Fibroblast of the aortic adventitia (primary cell): ENCODE results near the gene CLNK. TPM values are rescaled to one million over a fixed set of nuclear protein-coding genes. Genes with fewer than 3 reads are reported as not detected.
A peak's percentile ranks its signal among the peaks of the same experiment; 100 is the strongest.

Source experiments
- DNase-seq: peaks from one replicate; pipeline ENCODE4 v3.0.0-alpha.2; 2010; ENCODE audit warnings: low read depth
- H3K4me3 ChIP-seq: 2 replicates; pipeline ENCODE4 v1.5.1; 2011; ENCODE audit warnings: low read depth, mild to moderate bottlenecking, control low read depth, low read length, moderate library complexity
- CTCF ChIP-seq: IDR thresholded peaks from 2 replicates; pipeline ENCODE4 v1.5.1; 2011; ENCODE audit warnings: mild to moderate bottlenecking, low read length, control low read depth, inconsistent platforms; ENCODE audit not compliant: insufficient read depth
- total RNA-seq: library from RNA; depleted of rRNA; stranded (reverse); fragments of >200 nt; gene quantifications from 2 replicates; pipeline ENCODE4 v1.2.3, GENCODE V29; 2012; ENCODE audit warnings: low replicate concordance

Gene CLNK
- total RNA-seq, 1 donor, result not detected

- TF ChIP-seq CTCF, result no peak
- no peak for DNase-seq
- no peak overlapping the region for H3K4me3 ChIP-seq
Observed at GRCh38 chr4:10694151-10694827, 9.7 kb upstream of the CLNK start.

DNA sequence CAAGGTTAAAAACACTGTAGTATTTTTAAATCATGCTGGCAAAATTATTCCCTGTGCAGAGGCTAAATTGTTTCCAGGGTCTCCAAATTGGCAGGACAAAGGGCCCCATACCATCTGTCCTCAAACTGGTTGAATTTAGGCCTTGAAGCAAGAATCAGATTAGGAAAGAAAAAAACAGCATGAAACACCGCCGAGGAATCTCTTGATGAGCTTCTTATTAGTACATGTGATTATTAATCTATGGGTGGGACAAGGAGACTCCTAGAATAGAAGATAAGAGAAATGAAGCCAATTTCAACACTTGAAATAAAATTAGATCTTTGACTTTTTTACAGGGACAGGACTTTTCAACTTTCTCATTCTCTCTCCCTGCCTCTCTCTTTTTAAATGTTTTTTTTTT lies 7.1 kb upstream of the CLNK start:
- no peak for TF ChIP-seq CTCF
- no peak overlapping the region for H3K4me3 ChIP-seq
- peak; percentile 12 for DNase-seq

- no peak overlapping the region for H3K4me3 ChIP-seq
- no peak for TF ChIP-seq CTCF
- DNase-seq, result no peak
Observed at GRCh38 chr4:10690185-10690907, 5.8 kb upstream of the CLNK start.

- no peak overlapping the region for H3K4me3 ChIP-seq
- TF ChIP-seq CTCF, result no peak
- no peak for DNase-seq
Observed at GRCh38 chr4:10688846-10689245, 4.3 kb upstream of the CLNK start.

GRCh38 chr4:10688022-10688421 lies 3.5 kb upstream of the CLNK start:
- no peak for DNase-seq
- H3K4me3 ChIP-seq, result no peak overlapping the region
- no peak for TF ChIP-seq CTCF

DNA sequence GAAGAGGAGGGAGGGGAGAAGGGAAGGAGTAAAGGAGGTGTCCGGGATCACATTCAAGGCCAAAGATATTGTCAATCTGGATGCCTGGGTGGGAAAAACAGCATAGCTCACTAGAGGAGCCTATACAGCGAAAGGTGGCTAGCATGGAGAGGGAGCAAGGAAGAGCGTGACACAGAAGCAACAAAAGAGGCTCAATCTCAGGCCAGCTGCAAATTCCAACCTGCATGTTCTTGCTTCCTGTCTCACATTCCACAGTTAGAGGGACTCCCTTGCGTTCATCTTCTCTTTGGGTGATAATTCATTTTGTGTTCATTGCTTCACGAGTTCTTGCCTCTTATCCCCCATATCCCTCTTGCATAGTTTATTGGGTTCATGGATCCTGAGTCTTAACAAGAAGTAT lies 3.0 kb upstream of the CLNK start:
- H3K4me3 ChIP-seq, result no peak overlapping the region
- TF ChIP-seq CTCF, result no peak
- no peak for DNase-seq

- TF ChIP-seq CTCF, result no peak
- no peak overlapping the region for H3K4me3 ChIP-seq
- DNase-seq, result no peak
Observed at GRCh38 chr4:10682397-10682796, 2.2 kb downstream of the CLNK start.
